ENCODE measurements around the gene IGF1.

DNA sequence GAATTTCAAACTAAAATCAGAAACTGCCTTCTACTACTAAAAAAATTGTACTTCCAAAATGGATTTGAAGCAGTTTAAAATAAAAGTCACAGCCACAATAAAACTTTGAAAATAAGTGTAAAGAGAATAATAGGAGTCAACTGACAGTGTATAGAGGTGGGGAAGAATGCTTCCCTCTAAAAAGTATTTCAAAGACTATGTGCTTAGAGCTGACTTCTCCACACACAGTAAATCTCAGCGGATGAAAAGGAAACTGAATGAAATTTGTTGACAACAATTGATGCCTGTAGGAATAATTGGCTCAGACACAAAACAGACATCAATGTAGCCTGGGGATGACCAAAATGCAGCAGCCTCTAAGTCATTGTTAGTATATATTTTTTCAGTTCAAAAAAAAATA is 7.9 kb downstream of the IGF1 start:
- TF ChIP-seq, protein P1, sequence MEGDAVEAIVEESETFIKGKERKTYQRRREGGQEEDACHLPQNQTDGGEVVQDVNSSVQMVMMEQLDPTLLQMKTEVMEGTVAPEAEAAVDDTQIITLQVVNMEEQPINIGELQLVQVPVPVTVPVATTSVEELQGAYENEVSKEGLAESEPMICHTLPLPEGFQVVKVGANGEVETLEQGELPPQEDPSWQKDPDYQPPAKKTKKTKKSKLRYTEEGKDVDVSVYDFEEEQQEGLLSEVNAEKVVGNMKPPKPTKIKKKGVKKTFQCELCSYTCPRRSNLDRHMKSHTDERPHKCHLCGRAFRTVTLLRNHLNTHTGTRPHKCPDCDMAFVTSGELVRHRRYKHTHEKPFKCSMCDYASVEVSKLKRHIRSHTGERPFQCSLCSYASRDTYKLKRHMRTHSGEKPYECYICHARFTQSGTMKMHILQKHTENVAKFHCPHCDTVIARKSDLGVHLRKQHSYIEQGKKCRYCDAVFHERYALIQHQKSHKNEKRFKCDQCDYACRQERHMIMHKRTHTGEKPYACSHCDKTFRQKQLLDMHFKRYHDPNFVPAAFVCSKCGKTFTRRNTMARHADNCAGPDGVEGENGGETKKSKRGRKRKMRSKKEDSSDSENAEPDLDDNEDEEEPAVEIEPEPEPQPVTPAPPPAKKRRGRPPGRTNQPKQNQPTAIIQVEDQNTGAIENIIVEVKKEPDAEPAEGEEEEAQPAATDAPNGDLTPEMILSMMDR (IDR thresholded peaks at IDR 0.05), result no peak
- TF ChIP-seq, protein P2, sequence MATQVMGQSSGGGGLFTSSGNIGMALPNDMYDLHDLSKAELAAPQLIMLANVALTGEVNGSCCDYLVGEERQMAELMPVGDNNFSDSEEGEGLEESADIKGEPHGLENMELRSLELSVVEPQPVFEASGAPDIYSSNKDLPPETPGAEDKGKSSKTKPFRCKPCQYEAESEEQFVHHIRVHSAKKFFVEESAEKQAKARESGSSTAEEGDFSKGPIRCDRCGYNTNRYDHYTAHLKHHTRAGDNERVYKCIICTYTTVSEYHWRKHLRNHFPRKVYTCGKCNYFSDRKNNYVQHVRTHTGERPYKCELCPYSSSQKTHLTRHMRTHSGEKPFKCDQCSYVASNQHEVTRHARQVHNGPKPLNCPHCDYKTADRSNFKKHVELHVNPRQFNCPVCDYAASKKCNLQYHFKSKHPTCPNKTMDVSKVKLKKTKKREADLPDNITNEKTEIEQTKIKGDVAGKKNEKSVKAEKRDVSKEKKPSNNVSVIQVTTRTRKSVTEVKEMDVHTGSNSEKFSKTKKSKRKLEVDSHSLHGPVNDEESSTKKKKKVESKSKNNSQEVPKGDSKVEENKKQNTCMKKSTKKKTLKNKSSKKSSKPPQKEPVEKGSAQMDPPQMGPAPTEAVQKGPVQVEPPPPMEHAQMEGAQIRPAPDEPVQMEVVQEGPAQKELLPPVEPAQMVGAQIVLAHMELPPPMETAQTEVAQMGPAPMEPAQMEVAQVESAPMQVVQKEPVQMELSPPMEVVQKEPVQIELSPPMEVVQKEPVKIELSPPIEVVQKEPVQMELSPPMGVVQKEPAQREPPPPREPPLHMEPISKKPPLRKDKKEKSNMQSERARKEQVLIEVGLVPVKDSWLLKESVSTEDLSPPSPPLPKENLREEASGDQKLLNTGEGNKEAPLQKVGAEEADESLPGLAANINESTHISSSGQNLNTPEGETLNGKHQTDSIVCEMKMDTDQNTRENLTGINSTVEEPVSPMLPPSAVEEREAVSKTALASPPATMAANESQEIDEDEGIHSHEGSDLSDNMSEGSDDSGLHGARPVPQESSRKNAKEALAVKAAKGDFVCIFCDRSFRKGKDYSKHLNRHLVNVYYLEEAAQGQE (IDR thresholded peaks at IDR 0.05; ENCODE audit: low read depth, low read length), result no peak
- TF ChIP-seq GATA2 (CRISPR knock-in tag; IDR thresholded peaks at IDR 0.05) (no peak), EZH2phosphoT487 (IDR thresholded peaks at IDR 0.05; ENCODE audit: borderline replicate concordance, low read depth) (no peak), EP300 (IDR thresholded peaks at IDR 0.05; ENCODE audit: borderline replicate concordance in 1 of 2, low read depth in 1 of 2, low read length in 1 of 2) (no peak), POLR2AphosphoS5 (IDR thresholded peaks at IDR 0.05; ENCODE audit: low read depth, low read length) (no peak), GABPA (IDR thresholded peaks at IDR 0.05; ENCODE audit: low read depth) (no peak), TEAD4 (IDR thresholded peaks at IDR 0.05; ENCODE audit: borderline replicate concordance, insufficient read depth) (no peak), JUND (IDR thresholded peaks at IDR 0.05) (no peak)
- TF ChIP-seq, protein P3, sequence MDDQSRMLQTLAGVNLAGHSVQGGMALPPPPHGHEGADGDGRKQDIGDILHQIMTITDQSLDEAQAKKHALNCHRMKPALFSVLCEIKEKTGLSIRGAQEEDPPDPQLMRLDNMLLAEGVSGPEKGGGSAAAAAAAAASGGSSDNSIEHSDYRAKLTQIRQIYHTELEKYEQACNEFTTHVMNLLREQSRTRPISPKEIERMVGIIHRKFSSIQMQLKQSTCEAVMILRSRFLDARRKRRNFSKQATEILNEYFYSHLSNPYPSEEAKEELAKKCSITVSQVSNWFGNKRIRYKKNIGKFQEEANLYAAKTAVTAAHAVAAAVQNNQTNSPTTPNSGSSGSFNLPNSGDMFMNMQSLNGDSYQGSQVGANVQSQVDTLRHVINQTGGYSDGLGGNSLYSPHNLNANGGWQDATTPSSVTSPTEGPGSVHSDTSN (IDR thresholded peaks at IDR 0.05), result no peak

Data from SK-N-SH (cell line).